ENCODE measurements around the gene ASCC1.
A peak's percentile ranks its signal among the peaks of the same experiment; 100 is the strongest.
"Not testable (repeated sequence)": the region's sequence is repeated elsewhere in the genome, so short reads cannot be mapped to it uniquely, and the experiment has no call there.

Gene ASCC1, protein sequence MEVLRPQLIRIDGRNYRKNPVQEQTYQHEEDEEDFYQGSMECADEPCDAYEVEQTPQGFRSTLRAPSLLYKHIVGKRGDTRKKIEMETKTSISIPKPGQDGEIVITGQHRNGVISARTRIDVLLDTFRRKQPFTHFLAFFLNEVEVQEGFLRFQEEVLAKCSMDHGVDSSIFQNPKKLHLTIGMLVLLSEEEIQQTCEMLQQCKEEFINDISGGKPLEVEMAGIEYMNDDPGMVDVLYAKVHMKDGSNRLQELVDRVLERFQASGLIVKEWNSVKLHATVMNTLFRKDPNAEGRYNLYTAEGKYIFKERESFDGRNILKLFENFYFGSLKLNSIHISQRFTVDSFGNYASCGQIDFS
- 15.0 to 24.2 (median 18.0) reads per million in 4 experiments for total RNA-seq

DNA sequence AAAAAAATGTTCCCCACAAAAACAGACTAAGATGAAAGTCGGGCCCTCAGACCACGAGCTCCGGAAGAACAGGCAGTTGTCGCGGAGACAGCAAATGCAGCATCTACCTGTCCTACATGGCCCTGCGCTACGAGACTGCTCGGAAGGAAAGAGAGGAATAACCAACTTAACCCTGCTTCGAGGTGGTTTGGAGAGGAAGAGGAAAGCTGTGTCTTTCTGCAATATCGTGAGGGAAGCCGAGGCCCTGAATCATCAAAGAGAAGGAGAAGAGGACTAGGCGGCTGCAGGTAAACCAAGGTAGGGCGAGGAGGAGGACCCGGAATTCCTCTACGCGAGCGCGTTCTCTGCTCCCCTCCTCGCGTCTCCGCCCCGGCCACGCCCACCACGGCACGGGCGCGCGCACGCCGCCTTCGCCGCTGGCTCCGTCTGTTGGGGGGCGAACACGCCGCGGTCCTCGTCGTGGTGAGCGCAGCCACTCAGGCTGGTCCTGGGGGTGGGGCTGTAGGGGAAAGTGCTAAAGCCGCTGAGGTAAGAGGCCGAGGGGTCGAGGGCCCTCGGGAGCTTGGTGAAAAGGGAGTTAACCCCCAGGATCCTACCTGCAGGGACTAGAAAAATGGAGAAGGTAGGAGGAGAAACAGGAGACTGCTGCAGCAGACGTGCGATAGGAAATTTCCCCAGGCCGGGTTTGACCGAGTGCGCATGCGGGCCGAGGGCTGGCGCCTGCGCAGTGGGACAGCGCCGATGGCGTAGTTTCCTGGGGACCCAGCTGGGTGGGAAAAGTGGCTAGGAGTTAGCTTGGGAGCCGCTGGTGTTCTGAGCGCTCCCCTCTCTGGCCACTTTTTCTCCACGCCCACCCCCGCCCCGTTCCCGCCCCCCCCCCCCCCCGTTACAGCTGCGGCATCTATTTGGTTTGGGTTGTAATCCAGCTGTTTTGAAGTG lies at the start of gene ASCC1, which contains the start of gene ANAPC16:
ASCC1 (minus strand) TSS at position 666 of the 939 bp plus-strand sequence. CDS start 2,978 bp downstream, outside the sequence.
ANAPC16 (plus strand) TSS at position 402 of the 939 bp plus-strand sequence. CDS start 7,903 bp downstream, outside the sequence.
- DNase-seq, result peak; percentile 91

DNA sequence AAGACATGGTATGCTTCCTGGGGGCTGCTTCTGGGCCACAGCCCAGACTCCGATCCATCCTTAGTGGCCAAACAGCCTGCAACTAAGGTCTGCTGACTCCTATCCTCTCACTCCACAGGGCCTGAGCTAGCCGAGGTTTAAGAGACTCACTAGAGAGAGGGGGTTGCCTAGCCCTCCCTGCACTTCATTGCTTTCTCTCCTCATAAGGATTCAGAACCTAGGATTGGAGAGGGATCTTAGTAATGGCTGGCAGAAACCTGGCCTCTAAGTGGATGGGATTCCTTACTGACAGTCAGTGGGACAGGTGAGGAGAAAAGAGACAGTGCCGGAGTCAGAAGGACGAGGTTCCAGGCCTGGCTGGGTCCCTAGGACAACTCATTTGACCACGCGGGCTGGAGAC lies 49.4 kb upstream of the ASCC1 start:
- no peak for DNase-seq

DNA sequence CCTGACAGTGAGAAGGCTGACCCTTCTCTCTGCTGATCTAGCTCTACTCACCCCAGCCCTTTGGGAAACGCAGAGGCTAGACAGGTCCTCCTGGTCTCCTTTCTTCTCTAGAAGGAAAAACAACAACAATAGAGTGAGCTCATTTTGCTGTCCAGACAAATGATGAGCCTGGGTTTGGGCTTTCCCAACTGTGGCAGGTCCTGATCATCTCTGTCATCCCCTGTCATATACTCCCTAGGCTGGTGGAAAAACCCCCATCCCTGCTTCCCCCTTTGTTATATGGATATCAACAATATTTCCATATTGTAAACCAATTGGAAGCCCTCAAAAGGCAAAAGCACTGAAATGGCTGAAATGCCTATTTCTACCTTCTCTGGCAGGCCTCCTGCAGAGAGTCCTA lies 48.5 kb upstream of the ASCC1 start:
- DNase-seq, result no peak

DNA sequence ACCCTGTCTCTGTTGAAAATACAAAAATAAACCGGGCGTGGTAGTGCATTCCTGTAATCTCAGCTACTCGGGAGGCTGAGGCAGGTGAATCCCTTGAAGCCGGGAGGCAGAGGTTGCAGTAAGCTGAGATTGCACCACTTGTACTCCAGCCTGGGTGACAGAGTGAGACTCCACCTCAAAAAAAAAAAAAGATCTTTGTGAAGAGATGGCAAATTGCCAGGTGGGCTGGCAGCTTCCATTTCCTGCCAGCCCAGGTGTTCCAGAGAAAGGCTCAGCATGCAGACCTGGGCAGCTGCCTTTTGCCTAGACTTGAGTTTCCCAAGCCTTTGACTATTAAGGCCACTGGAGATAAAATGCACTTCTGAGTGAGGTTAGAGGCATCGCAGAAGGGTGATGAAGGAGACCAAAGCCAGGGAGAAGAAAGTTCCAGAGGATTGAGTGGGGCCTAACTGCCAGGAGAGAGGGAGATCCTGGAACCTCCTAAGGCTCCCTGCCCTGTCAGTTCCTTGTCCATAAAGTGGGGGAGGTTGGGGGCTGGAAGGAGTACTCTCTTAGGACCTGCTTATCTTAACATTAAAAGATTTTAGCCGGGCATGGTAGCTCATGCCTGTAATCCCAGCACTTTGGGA lies 47.7 kb upstream of the ASCC1 start:
- no peak for DNase-seq

DNA sequence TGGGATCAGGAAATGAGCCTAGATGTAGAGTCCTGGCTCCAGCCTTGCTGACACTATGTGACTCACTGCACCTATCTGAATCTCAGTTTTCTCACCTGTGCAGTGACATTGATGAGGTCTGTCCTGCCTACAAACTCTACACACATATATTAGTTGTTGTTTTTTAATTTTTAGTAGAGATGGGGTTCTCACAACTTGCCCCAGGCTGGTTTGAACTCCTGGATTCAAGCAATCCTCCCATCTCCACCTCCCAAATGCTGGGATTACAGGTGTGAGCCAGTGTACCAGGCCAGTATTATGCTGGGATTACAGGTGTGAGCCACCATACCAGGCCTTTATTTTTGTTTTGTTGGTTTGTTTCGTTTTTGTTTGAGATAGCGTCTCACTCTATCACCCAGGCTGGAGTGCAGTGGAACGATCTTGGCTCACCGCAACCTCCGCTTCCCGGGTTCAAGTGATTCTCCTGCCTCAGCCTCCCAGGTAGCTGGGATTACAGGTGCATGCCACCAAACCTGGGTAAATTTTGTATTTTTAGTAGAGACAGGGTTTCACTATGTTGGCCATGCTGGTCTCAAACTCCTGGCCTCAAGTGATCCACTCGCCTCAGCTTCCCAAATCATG lies 45.8 kb upstream of the ASCC1 start:
- DNase-seq, result no peak

DNA sequence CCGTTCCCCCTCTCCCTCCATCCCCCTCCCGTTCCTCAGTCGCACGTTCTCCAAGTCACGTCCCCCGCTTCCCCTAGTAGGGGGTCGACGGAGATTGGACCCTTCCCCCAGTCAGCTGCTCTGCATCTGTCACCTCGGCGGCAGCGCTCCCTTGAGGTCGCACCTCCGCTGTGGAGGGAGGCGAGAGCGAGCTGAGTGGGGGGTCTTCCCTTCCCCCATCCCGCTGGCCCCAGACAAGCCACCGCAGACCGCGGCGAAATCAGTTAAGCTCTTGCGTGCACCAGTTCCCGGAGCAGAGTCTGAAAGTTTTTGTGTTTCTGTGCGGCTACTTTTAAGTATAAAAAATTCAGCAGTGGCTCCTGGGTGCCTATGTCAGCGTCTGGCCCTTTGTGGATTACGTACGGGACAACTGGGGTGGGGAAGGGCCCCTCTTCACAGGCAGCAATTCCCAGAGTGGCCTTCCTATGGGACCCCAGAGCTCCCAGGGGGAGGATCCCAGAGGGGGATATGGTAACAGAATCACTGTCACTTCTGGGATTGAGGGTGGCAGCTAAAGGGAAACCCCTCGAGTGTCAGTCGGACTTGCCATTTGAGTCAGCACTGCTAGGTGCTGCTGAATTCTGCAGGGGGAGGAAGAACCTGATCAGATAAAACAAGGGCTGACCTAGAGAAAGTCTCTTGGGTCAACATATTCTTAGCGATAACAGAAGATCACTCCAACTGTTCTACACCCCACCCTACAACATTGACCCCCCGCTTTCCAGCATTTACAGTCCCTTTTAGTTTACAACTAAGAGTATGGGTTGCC lies 45.1 kb upstream of the ASCC1 start:
- peak; percentile 53 for DNase-seq

DNA sequence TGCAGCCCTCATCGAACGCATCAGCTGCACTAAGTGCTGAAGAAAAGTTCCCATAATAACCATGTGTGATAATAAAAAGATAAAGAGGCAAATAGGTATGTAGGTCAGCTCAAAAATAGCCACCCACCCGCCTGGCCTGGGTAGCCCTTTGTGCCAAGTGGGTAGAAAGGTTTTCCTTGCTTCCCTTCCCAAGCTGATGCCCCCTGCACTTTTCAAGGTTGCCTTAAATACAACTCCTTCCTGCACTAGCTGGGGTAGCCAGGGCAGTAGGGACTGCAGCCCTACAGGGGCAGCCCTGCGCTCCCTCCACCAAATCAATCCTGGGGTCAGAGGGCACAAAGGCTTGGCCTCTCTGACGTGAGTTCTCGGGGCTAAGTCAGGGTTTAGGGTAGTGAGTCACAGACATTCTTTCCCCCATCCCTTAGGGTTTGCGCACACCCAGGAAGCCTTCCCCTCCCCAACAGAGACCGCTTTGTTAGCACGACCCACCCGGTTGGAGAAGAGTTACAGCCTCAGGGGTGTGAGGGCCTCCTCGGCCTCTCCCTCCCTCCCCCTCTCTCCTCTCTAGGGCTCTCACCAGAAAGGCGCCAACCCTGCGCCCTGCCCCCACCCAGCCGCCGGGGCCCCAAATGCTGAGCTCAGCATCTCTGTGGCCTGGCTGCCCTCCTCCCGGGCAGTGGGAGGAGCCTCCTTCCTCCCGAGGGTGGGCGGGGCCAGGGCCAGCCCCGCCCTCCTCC lies 44.3 kb upstream of the ASCC1 start:
- DNase-seq, result peak; percentile 64

DNA sequence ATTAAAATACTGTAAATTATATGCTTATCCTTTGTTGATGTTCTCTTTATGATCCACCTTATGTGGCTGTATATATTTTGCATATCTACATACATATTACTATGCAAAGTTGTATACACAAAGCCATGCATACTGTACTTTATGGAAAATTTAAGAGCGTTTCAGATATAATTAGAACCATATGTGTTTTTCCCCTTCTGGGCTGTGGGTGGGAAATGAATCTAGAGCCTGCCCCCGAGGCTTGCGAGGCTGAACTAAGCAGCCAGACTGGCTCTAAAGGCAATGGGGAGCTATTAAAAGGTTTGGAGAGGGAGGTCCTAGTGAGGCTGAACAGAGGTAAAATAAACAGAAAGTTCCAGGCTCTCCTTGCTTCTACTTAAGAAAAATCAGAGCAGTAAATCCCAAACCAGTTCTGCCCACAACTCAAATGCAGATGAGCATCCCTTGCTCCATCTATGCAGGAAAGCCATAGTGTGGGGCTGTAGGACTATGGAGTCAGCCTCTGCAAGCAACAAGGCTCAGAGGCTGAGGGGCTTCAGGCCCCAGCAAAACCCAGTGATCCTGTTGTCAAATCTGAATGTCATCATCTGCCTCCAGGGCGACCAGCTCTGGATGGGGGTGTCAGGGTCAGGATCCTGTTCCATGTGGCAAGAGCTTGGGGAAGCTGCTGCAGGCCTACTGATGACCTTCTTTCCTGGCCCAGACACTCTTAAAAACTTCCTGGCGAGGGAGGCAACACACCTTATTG lies 43.6 kb upstream of the ASCC1 start:
- no peak for DNase-seq

DNA sequence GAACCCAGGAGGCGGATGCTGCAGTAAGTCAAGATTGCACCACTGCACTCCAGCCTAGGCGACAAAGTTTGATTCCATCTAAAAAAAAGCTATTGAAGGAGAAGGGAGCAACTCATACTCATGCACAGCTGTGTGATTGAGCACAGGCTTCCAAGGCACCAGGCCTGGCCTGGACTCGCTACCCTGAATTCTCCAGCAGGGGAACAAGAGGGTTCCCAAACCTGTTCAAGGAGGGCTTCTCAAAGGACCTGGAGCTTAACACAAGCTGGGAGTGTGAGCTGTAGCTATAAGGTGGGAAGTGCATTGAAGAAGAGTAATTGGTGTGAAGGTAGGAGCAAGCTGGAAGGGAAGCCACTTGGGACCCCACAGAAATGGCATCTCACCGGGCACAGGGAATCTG lies 42.5 kb upstream of the ASCC1 start:
- no peak for DNase-seq

DNA sequence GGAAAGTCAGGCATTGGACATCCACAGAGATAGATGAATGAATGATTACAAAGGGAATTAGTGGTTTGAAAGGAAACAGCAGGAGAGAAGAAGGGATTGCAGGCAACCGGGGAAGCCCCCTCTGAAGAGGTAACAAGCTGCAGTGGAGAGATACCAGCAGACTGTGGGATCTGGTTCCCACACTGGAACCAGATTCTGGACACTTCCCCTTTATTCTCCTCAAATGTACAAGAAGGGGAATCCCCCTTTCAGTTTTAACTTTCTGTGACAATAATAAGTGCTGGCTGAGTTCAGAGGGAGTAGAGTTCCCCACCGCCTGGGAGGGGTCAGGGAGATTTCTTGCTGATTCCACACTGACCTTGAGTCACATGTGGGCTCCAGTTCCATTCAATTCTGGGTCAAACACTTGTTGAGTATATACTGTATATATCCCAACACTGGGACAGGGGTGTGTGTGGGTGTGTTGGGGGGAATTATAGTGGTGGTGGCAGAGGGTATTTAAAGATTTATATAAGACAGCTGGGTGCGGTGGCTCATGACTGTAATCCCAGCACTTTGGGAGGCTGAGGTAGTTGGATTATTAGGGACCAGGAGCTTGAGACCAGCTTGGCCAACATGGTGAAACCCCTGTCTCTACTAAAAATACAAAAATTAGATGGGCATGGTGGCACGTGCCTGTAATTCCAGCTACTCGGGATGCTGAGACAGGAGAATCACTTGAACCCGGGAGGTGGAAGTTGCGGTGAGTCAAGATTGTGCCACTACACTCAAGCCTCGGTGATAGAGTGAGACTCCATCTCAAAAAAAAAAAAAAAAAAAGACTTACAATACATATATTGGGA lies 41.2 kb upstream of the ASCC1 start:
- DNase-seq, result no peak

DNA sequence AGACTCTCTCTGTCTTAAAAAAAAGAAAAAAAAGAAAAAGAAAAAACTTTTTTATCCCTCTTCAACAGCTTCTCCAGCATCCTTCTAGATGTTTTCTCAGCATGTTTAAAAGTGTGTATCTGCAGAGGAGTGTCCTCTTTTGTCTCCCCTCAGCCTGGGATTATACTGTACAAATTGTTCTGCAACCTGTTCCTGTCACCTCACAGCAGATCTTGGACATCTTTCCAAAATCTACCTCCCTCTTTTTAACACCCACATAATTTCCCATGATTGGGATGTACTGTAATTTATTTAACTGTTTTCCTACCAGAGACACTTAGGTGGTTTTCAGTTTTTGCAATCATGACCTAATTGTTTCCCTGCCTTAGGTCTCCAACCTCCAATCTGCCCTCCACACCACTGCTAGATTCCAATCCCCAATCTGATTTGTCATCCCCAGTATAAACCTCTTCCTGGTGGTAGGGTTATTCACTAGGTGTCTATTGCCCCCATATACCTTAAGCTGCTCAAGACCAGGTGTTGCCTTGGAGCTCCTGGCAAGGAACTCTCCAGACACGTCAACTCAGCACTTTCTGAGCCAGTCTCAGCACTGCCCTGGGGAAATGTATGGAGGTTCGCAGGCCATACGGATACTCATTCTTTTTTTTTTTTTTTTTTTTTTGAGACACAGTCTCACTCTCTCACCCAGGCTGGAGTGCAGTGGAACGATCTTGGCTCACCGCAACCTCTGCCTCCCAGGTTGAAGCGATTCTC lies 40.1 kb upstream of the ASCC1 start:
- no peak for DNase-seq

DNA sequence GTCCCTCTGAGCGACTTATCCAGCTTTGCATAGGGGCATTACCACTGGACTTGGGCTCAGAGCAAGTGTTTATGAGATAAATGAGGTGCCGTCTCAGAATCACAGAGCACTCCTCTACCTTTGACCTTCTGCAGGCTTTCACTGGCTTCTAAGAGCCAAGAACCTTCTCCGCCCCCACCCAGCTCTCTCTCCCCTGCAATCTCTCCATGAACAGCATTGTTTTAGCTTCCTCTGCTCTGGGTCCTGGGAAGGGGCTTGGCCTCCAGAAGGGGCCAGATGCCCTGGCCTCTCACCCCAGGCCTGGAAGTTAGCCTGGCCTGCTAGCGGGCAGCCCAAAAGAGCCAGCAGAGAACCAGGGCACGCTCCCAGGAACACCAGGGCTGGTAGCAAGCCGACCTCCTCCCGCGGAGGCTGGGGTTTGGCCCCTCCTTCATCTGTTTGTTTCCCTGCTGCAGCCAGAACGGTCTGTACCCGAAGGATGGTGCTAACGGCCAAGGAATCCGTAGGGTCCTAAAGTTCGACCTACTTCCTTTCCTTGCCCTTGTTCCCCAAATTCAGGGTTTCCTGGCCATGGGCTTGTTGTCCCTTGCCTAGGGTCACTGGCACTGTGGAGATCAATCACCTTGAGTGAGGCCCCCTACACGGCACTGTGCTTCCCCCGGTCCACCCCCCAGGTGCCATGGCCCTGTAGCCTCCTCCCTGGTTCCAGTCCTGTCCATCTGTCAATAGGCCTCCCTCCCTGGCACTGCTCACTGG lies 38.9 kb upstream of the ASCC1 start:
- DNase-seq, result peak; percentile 7

DNA sequence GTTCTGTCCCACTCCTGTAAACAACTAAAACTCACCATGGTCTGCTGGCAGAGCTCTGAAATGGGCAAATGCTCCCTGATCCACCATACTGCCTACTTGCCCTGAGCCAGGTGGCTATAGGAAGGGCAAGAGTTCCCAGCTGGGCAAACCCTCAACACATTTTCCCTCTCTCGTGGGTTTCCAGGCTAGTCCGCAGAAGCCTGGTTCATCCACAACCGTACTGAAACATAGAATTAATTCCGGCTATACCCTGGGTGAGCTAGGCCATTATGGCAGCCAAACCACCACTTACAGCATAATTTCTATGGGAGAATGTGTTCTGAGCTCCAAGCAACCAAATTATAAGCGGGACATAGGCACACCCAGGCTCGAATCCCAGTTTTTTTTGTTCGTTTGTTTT lies 37.5 kb upstream of the ASCC1 start:
- DNase-seq, result no peak

DNA sequence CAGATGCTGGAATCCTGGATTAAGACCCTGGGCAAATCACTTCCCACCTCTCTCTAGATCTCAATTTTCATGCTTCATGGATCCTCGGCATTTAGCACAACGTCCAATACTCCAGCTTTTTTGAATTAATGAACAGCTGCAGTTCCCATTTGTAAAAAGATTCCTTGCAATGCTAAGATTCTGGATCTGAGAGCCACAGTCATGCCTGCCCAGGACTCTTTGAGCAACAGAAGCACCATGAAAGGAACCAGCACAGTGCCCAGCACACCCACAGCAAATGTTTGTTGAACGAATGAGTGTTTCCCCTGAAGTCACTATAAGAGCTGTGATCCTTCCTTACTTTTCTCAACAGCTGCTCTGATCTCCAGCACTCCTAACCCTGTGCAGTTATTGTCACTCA lies 36.9 kb upstream of the ASCC1 start:
- DNase-seq, result no peak

DNA sequence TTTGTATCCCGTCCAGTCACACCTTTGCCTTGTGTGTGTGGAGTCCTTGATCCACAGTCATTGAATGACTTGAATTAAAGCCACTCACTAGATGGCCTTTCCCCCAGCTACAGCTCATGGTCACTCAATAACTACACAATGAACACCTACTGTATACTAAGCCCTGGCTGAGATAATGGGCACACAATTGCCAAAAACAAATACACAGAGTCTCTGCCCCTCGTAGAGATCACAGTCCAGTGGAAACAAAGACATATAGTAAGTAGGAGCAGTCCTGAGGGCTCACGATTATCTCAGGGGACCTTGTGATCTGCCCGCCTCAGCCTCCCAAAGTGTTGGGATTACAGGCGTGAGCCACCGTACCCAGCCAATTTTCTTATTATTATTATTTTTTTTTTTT lies 35.6 kb upstream of the ASCC1 start:
- no peak for DNase-seq

DNA sequence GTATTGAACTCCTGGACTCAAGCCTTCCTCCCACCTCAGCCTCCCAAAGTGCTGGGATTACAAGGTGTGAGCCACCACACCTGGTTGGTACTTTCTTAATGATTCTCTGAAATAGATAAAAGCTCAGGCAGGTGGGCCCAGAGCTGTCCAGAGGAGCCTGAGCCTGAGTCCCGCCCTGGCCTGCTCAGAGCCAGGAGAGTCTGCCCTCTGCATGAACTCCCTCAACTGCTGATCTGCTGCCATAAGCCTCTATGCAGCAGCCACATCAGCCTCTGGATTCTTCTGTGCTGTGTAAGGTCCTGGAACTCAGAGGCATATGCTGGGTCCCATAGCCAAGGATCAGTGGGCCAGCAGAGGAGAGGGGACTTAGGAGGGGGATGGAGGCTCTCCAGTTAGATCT lies 34.6 kb upstream of the ASCC1 start:
- no peak for DNase-seq

DNA sequence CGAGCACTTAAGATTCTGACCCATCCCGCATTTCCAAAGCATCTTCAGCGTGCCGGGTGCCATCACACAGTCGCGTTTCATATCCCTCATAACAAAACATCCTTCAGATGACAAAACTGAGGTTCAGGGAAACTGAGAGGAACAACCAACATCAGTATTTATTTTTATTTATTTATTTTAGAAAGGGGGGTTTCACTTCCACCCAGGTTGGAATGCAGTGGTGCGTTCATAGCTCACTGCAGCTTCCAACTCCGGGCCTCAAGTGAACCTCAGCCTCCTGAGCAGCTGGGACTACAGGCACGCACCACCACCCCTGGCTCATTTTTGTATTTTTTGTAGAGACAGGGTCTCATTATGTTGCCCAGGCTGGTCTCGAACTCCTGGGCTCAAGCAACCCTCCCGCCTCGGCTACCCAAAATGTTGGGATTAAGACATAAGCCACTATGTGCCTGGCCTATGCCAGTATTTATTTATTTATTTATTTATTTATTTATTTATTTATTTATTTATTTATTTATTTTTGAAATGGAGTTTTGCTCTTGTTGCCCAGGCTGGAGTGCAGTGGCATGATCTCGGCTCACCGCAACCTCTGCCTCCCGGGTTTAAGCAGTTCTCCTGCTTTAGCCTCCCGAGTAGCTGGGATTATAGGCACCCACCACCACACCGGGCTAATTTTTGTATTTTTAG lies 33.2 kb upstream of the ASCC1 start:
- DNase-seq, result not testable (repeated sequence)

Measured in effector CD8-positive, alpha-beta T cell (primary cell).